NT2/D1 (cell line): ENCODE results near the gene PRKAG3.

ENCODE experiments used
- YY1 ChIP-seq: IDR thresholded peaks from 2 replicates; pipeline ENCODE4 v1.6.1; 2011; ENCODE audit not compliant: insufficient read length, insufficient read depth
- ZNF274 ChIP-seq: IDR thresholded peaks from 2 replicates; pipeline ENCODE4 v1.6.1; 2011; ENCODE audit warnings: mild to moderate bottlenecking, low read depth, low read length

DNA sequence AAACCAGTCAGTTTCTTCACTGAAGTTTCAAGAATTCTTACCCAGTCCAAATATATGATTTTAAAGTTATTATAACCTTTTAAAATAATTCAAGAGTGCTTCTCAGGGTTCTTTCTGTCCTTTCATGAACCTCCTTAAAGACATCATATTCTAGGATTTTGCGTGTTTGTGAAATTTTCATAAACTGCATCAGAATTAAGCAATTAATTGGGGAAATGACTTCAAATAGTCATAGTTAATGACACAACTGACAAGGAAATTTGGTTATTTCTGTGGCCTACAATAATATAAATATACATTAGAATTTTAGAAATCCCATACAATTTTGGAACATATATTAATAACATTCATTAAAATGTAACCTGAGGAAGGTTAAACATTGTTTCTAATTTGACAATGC is 39.2 kb downstream of the PRKAG3 start:
- TF ChIP-seq ZNF274 (no peak), YY1 (no peak)
